ENCODE measurements around the gene PPP2R5B.

GRCh38 chr11:64883575-64883974 is 40.9 kb upstream of the PPP2R5B start:
- no peak for TF ChIP-seq CTCF (conservative IDR thresholded peaks at IDR 0.05 in 1 of 2, IDR thresholded peaks at IDR 0.05 in 1 of 2; ENCODE audit: extremely low read depth in 1 of 2, insufficient read depth in 1 of 2, low read depth in 1 of 2, low read length in 2 of 2)
- TF ChIP-seq EZH2 (IDR thresholded peaks at IDR 0.05; ENCODE audit: borderline replicate concordance, low read length), result no peak

Measured in mammary epithelial cell (primary cell).